Activated naive CD4-positive, alpha-beta T cell treated with Interleukin-2 at 50 U/mL for 16 hours (primary cell): ENCODE results near the gene C16orf54.
"Not testable (repeated sequence)": the region's sequence is repeated elsewhere in the genome, so short reads cannot be mapped to it uniquely, and the experiment has no call there.

ENCODE experiments used
- DNase-seq: peaks from one replicate; pipeline ENCODE4 v3.0.0-alpha.2; 2020

Gene C16orf54

DNA sequence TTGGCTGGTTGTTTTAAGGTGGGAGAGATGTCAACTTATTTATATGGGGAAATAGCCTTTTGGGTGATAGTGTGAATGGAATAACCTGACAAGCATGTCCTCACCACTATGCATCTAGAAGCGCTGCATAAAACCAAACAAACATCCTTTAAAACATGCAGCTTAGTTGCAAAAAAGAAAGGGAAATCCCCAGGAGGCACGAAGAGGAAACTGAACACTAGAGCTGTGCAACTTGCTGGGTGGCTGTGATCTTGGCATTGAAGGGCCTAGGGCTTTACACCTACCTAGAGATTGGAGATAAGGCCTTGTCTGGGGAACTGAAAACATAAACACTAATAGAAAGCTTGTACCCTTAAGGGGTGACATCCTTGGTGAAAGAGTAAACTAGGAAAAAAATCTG, 7.3 kb downstream of the C16orf54 start:
- peak; percentile 44 for DNase-seq

DNA sequence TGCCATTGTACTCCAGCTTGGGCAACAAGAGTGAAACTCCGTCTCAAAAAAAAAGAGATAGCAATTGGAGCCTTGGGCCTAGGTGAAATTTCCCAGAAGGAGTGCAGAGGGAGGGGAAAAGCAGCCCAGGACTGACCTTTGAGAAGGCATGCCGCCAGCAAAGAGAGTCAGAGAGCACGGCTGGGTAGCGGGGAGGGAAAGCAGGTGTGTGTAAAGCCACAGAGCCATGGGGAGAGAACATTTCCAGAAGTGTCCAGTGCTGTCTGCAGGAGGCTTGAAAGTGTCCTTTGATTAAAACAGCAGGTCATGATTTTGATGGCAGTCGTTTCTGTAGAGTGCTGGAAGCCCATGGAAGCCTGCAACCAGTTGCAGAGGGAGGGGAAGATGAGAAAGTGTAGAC, 8.1 kb downstream of the C16orf54 start:
- no peak for DNase-seq

DNA sequence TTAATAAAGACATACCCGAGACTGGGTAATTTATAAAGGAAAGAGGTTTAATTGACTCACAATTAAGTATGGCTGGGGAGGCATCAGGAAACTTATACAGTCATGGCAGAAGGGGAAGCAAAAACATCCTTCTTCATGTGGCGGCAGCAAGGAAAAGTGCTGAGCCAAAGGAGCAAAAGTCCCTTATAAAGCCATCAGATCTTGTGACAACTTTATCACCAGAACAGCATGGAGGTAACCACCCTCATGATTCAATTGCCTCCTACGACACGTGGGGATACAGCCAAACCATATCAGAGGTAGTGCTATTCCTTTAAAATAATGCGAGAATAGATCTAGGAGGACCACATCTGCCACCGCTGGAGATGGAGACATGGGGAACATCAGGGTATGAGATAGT, 9.0 kb downstream of the C16orf54 start:
- no peak for DNase-seq

DNA sequence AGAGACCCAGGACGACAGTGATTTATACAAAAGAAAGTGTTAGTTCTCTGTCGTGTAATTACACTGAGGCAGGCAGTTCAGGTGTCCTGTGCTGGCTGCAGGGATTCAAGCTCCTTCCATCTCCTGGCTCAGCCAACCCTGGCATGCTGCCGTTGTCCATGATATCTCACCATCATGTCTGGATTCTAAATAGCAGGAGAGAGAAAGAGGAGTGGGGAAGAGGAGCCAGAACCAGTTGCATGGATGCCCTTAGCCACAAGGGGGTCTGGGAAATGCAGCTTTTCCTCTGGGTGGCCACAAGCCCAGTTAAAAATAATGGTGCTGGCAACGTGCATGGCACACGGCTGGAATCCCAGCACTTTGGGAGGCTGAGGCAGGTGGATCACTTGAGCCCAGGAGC, 9.7 kb downstream of the C16orf54 start:
- DNase-seq, result no peak

DNA sequence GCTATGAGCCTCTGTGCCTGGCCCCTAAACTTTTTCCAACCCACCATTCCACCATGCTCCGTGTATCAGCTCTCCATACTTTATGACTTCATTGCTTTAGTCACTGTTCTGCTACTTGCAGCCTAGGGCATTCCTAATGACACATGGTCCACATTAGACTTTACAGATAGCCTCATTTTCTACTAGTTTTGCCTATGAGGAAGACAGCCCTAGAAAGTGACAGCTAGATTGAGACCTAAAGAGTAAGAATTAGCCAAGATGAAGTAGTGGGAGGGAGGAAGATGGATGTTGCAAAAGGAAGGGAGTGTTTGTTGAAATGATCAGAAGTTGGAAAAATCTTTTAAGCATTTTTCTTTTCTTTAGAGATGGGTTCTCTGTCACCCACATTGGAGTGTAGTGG, 11.0 kb downstream of the C16orf54 start:
- DNase-seq, result no peak

DNA sequence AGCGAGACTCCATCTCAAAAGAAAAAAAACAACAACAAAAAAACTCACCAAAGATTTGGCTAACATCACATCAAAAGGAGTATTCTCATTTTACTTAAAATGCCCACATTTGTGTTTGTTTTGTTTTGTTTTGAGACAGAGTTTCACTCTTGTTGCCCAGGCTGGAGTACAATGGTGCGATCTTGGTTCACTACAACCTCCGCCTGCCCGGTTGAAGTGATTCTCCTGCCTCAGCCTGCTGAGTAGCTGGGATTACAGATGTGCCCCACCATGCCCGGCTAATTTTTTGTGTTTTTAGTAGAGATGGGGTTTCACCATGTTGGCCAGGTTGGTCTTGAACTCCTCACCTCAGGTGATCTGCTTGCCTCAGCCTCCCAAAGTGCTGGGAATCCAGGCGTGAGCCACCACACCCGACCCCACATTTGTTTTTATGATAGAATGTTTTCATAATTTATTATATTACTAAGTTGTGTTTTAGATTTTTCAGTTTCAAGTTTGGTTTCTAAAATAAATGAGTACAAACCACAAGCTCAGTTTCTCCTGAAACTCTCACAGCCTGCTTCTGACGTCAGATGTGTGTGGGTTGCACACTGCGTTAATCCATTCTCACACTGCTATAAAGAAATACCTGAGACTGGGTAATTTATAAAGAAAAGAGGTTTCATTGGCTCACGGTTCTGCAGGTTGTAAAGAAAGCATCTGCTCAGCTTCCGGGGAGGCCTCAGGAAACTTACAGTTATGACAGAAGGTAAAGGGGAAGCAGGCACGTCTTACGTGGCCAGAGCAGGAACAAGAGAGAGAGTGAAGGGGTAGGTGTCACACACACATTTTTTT, 13.8 kb downstream of the C16orf54 start:
- peak; percentile 84 for DNase-seq

DNA sequence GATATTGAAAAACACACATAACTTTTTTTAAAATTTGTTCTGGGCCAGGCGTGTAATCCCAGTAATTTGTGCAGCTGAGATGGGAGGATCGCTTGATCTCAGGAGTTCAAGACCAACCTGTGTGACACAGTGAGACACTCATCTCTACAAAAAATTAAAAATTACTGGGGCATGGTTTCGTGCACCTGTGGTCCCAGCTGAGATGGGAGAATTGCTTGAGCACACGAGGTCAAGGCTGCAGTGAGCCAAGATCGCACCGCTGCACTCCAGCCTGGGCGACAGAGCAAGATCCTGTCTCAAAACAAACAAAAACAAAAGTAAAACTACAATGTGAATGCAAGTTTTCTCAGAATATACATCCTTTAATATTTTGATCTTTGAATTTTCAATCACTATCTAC, 15.1 kb downstream of the C16orf54 start:
- DNase-seq, result no peak

DNA sequence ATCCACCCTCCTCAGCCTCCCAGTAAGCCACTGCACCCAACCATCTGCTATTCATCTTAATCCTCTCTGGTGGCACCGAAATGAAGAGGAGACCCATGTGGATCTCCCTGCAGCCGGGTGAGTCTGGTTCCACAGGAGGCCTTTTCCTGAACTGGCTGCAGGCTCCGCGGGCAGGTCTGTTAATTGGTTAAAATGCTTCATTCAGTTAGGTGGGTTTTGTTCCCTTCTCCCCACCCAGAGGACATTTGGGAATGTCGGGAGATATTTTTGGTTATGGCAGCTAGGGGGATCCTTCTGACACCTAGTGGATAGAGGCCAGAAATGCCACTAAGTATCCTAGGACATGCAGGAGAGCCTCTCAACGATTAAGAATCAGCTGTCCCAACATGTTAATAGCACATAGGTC, 16.7 kb downstream of the C16orf54 start:
- no peak for DNase-seq

DNA sequence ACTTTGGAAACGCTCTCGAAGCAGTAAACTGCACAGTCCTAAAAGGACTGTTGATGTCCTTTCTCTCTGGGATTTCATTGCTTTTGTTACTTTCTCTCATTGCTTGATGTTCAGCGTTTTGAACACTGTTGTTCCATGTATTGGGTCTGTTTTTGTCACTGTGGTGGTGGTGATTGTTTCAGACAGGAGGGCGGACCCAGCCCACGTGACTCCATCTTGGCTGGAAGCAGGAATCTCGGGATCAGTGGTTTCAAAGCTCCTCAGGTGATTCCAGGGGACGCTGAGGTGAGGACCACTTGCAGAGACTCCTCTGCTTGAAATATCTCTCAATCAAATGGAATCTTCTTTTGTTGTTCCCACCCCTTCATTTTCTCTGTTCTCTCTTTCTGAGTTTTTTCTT, 18.3 kb downstream of the C16orf54 start:
- DNase-seq, result no peak

DNA sequence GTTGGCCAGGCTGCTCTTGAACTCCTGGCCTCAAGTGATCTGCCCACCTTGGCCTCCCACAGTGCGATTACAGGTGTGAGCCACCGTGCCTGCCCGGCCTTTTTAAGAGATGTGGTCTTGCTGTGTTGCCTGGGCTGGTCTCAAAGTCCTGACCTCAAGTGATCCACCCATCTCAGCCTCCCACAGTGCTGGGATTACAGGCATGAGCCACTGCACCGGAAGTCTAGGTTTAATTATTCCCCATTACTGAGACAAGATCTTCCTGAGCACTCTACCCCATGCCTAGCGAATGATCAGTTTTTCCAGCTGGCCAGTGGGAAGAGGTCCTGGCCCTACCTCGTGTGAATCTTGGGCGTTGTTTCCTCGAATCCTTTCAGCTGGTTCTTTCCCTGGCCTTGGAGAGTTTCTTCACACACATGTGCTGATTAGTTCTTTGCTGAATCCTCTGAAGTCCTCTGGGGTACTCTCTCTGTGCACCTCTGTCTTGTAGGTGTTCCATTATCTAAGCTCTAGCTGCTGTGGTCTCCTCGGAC, 18.9 kb downstream of the C16orf54 start:
- DNase-seq, result no peak

DNA sequence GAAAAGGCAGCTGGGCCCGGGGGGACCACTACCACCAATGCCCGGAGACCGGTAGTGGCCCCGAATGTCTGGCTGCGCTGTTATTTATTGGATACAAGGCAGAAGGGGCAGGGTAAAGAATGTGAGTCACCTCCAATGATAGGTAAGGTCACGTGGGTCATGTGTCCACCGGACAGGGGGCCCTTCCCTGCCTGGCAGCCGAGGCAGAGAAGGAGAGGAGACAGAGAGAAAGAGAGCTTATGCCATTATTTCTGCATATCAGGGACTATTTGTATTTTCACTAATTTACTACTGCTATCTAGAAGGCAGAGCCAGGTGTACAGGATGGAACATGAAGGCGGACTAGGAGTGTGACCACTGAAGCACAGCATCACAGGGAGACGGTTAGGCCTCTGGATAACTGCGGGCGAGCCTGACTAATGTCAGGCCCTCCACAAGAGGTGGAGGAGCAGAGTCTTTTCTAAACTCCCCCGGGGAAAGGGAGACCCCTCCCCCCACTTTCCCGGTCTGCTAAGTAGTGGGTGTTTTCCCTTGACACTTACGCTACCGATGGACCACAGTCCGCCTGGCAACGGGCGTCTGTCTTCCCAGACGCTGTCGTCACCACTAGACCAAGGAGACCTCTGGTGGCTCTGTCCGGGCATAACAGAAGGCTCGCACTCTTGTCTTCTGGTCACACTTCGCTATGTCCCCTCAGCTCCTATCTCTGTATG, 24.5 kb downstream of the C16orf54 start:
- peak; percentile 32 for DNase-seq

DNA sequence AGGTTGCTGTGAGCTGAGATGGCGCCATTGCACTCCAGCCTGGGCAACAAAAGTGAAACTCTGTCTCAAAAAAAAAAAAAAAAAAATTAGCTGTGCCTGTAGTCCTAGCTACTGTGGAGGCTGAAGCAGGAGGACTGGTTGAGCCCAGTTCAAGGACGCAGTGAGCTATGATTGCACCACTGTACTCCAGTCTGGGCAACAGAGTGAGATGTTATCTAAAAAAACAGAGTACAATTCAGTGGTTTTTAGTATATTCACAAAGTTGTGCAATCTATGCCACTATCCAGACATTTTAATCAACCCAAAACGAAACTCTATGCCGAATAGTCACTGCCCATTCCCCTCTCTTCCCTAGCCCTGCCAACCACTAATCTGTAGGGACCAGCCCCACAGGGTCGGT, 25.1 kb downstream of the C16orf54 start:
- DNase-seq, result no peak

DNA sequence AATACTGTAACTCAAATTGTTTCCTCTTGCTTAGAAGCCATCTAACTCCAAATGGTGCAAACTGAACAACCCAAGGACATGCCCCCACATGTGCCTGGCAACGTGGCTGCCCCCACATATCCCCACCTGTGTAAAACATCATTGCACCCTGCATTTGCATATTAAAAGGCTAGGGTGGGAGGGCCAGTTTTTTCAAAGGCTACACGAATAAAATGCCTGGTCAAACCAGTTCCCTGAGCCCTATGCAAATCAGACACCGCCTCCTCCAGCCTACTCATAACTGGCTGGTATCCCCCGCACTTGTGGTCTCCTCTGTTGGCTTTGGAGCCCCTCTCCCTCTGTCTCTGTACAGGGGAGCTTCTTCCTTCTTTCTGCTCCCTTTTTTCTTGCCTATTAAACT, 26.7 kb downstream of the C16orf54 start:
- no peak for DNase-seq

DNA sequence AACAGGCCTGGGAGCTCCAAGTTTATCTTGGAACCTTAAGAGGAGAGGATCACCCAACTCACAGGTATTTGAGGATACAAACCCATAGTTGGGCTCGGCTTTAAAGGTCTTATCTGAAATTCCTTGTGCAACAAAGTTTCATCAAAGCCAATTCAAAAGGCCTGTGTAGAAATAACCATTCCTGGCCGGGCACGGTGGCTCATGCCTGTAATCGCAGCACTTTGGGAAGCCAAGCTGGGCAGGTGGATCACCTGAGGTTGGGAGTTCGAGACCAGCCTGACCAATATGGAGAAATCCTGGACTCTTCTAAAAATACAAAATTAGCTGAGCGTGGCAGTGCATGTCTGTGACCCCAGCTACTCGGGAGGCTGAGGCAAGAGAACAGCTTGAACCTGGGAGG, 28.7 kb downstream of the C16orf54 start:
- DNase-seq, result no peak

DNA sequence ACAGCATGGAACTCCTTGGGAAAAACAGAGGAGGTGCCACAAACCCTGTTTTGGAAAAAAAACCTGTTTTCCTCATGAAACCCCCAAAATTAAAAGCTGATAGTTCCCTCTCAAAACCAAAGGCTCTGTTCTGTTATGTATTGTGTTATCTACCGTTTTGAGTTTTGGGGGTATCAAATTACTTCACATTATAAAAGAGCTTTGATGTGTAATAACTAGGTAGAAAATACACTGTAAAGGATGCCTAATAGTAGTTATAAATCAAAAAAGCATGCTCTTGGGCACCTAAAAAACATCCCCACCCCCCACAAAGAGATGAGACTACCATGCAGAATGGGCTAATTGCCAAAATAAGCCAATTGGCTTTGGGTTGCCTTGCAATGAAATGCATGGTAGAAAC, 30.8 kb downstream of the C16orf54 start:
- DNase-seq, result no peak

DNA sequence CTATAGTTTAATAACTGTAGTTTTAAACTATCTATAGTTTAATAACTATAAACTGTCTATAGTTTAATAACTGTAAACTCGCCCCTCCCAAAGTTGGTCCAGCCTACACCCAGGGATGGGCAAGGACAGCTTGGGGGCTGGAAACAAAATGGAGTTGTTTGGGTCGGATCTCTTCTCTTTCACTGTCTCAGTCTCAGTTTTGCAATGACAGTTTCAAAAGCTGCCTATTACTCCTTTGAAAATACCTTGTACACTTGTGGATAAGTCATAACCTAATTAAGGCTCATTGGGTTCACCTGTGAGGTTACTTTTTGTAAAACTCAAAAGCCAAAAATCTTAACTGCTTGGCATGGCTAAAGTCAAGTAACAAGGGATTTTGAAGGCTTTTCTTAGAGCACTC, 31.4 kb downstream of the C16orf54 start:
- no peak for DNase-seq

DNA sequence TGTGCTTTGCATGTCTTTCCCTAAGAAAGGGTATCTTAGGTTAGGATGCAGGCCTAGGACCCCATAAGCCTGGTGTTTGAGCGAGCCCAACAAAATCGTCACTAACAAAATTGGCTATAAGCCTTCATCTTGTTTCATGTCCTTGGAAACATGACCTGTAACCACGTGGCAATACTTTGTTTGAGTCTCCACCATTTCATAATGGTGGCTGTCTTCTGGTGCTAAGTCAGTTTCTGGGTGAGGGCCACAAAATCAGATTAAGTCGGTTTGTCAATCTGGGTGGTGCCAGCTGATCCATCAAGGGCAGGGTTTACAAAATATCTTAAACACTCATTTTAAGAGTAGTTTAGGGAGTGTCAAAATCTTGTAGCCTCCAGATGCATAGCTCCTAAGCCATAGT, 33.0 kb downstream of the C16orf54 start:
- DNase-seq, result no peak

DNA sequence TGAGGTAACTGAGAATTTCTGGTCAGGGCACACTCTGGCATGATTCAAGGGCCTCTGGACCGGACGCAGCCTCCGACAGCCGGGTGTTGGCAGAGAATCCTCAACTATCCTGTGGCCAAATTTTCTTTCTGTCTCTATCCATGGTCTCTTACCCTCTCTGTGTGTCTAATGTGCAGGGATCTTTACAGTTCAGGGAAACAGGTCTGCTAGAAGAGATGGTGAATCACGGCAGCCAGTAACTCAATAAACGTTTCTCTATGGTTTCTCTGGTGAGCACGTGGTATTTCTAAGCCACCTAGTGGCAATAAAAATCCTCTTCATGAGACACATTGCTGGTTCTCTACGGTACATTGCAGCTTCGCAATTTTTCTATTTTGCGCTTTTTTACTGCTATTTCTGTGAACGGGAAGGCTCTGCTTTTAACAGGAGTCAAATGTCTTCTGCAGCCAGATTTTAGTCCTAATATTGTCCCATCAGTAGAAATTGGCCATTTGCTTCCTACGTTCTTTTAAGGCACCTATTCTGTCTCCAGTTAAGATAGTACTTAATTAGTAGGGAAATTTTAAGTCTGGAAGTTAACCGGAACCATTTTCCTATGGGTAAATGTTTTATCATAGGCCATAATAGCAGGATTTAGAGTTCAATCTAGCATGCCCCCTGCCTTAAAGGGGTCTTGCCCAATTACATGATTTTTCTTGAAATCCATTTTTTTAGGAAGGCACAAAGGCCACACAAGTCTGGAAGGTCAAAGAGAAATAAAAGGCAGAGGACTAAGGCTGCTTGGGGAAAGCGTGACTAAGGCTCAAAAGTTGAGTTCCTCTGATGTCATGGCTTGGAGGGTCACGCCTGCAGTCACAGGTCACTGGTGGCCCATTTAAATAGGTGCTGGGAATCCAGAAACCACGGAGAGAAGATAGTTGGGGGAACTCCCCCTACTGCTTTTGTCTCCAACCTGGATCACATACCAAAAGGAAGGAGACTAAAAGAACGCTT, 35.3 kb downstream of the C16orf54 start:
- peak; percentile 10 for DNase-seq

DNA sequence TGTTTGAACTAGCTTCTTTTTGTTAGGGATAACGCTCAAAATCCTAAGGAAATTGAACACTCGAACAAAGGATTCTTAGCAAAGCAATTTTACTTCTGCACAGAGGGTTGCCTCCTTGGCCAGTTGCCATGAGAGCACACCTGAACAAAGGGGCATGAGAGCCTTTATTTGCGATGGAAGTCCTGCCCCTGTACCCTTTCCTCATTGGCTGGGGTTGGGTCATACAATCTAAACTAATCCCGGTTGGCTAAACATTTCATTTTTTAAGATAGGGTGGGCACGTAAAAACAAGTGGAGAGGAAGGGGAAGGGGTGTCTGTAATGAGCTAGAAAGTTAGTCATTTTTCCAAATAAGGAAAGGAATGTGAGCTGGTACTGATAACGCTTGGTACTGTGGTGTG, 36.1 kb downstream of the C16orf54 start:
- not testable (repeated sequence) for DNase-seq

DNA sequence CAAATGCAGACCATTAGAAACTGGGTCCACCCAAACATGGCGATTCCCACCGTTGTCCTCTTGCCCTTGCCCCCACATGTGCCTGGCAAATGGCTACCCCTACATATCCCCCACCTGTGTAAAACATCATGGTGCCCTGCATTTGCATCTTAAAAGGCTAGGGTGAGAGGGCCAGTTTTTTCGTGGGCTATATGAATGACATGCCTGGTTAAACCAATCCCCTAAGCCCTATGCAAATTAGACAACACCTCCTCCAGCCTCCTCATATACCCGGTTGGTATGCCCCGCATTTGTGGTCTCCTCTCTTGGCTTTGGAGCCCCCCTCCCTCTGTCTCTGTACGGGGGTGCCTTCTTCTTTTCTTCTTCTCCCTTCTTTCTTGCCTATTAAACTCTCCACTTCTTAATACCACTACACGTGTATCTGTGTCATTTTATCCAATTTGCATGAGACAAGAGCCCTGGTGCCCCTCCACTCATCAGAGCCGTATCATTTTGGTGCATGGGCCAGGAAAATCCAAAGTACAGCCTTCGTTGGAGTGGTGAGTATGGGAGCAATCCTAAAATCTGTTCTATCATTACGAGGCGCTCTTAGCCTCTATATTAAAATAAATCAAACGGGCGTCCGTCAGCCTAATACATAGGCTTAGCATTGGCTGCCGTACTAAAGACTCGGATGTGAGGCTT, 36.7 kb downstream of the C16orf54 start:
- DNase-seq, result no peak

DNA sequence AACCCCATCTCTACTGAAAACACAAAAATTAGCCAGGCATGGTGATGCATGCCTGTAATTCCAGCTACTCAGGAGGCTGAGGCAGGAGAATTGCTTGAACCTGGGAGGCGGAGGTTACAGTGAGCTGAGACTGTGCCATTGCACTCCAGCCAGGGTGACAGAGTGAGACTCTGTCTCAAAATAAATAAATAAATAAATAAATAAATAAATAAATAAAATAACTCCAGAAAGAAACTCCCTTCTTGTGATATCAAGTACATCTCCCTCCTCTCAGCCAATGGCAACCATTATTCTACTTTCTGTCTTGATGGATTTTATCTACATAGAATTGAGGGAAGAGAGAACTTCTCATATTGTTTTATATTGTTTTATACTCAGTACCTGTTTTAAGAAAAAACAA, 38.6 kb downstream of the C16orf54 start:
- not testable (repeated sequence) for DNase-seq

DNA sequence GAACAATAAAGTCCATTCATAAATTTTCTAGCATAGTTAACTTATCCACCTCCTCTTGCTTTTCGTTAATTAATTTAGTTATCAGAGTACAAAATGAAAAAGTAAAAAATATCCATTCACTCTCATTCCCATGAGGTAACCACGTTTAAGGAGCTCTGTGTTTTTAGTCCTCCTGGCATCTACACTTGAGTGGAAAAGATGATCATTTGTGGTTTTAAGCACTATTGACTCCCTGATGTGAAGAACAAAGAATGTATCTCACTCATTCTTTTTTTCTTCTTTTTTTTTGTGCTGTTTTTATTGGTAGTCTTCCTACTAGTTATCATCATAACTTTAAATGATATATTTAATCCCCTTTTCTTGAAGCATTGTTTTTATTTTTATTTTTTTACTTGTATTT, 40.8 kb downstream of the C16orf54 start:
- DNase-seq, result no peak
